ENCODE data around the gene VPS39.

DNA sequence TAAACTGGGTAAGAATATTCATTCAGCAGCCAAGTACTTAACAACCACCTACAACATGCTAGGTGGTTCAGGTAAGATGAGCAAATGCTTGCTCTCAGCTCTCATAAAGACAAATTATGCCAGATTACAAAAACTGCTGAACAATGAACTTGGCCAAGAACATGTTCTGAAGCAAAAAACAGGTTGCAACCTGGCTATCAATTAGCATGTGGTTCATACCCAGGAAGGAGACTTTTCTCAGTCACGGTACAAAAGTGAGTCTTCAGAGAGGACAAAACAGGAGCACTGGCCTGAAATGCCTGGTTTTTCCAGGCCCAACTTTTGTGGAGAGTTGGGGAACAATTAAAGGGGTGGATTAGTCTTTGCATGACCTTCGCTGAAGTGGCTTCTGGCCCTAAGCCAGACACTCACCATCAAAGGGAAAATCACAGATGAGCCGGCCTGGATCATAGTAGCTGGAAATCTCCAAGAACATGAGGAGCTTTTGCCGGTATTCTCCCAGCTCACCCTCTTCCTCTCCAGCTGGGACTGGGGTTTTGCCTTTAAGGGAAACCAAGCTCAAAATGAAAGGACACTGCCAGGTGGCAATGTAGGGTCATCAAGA is 44.1 kb downstream of the VPS39 start:
- TF ChIP-seq CTCF (IDR thresholded peaks at IDR 0.05; ENCODE audit: low read length) (no peak), EZH2phosphoT487 (IDR thresholded peaks at IDR 0.05; ENCODE audit: low read length) (no peak), EZH2 (optimal IDR thresholded peaks at IDR 0.05; ENCODE audit: low read depth, low read length) (no peak)

Data from MM.1S (cell line).